ENCODE measurements around the gene PGRMC2. TPM values are rescaled to one million over a fixed set of nuclear protein-coding genes. Genes with fewer than 3 reads are reported as not detected.

PGRMC2 gene
- total RNA-seq, 1 experiment from 2014 or later = 73.1 TPM

DNA sequence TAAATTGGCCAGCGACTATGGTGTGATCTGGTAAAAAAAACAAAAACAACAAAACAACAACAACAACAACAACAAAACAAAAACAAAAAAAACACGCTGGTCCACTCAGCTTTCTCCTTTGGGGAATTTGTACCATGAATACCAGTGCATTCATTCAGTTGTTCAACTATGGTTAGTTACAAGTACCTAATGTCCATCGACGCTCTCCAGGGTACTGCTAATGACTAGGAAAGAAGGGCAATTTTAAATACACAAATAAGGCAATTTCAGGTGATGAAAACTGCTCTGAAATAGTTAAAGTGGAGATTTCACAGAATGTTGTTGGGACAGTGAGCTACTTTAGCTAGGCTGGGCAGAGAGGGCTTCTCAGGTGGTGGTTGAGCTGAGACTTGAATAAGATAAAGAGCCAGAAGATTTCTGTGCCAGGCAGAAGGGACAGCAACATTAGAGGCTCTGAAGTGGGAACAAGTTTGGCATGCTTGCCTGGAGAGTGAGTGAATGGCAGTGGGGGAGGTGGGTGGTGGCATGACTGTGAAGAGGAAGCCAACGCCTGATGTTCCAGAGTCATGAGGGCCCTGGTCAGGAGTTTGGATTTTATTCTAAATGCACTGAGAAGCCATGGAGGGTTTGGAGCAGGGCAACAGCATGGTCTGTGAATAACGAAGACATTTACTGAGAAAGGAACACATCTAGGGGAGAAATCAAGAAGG, 45.9 kb upstream of the PGRMC2 start:
- no peaks in the 10 kb centered on the region for H3K36me3 Mint-ChIP-seq (ENCODE audit: insufficient read depth, unreplicated experiment)
- DNase-seq = no peak
- H3K4me3 Mint-ChIP-seq (ENCODE audit: unreplicated experiment) = no peak overlapping the region

GRCh38 chr4:128332081-128332480, 44.5 kb upstream of the PGRMC2 start:
- no peak overlapping the region for H3K27ac Mint-ChIP-seq (ENCODE audit: unreplicated experiment)
- peaks cover 5% of the 10 kb centered on the region for H3K4me1 Mint-ChIP-seq (ENCODE audit: low read depth, unreplicated experiment)
- no TSS peak for BruUV-seq (replicated peaks)
- no peaks in the 10 kb centered on the region for H3K27me3 ChIP-seq (replicated peaks; ENCODE audit: control insufficient read depth, insufficient read depth, low read length)
- ChIA-PET POLR2A (no interaction called here), CTCF (no interaction called here)
- no peak overlapping the region for H3K4me3 ChIP-seq (ENCODE audit: low read depth, low read length)
- no peaks in the 10 kb centered on the region for H3K9me3 Mint-ChIP-seq (ENCODE audit: unreplicated experiment)
- TF ChIP-seq, protein P1, sequence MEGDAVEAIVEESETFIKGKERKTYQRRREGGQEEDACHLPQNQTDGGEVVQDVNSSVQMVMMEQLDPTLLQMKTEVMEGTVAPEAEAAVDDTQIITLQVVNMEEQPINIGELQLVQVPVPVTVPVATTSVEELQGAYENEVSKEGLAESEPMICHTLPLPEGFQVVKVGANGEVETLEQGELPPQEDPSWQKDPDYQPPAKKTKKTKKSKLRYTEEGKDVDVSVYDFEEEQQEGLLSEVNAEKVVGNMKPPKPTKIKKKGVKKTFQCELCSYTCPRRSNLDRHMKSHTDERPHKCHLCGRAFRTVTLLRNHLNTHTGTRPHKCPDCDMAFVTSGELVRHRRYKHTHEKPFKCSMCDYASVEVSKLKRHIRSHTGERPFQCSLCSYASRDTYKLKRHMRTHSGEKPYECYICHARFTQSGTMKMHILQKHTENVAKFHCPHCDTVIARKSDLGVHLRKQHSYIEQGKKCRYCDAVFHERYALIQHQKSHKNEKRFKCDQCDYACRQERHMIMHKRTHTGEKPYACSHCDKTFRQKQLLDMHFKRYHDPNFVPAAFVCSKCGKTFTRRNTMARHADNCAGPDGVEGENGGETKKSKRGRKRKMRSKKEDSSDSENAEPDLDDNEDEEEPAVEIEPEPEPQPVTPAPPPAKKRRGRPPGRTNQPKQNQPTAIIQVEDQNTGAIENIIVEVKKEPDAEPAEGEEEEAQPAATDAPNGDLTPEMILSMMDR (IDR thresholded peaks at IDR 0.05; ENCODE audit: insufficient read depth in 1 of 2, low read depth in 1 of 2, low read length in 1 of 2, severe bottlenecking in 1 of 2, unreplicated experiment in 1 of 2) = no peak
- H3K36me3 Mint-ChIP-seq (ENCODE audit: insufficient read depth, unreplicated experiment) = no peaks in the 10 kb centered on the region
- no peaks in the 10 kb centered on the region for H3K27me3 Mint-ChIP-seq (ENCODE audit: insufficient read depth, unreplicated experiment)
- H3K9me3 ChIP-seq = no peaks in the 10 kb centered on the region
- no peak for DNase-seq
- H3K36me3 ChIP-seq (ENCODE audit: control insufficient read depth, insufficient read depth, low read length) = no peaks in the 10 kb centered on the region
- H3K4me3 Mint-ChIP-seq (ENCODE audit: unreplicated experiment) = no peak overlapping the region
- H3K4me1 ChIP-seq = no peaks in the 10 kb centered on the region
- intact Hi-C loops (cut with micrococcal nuclease; ENCODE audit: unreplicated experiment) = no loop called here

More for the DNA sequence above, 45.9 kb upstream of the PGRMC2 start:
- H3K27me3 ChIP-seq (replicated peaks; ENCODE audit: control insufficient read depth, insufficient read depth, low read length) = no peaks in the 10 kb centered on the region
- CTCF ChIA-PET = no interaction called here
- no peak overlapping the region for H3K27ac Mint-ChIP-seq (ENCODE audit: unreplicated experiment)
- H3K9me3 Mint-ChIP-seq (ENCODE audit: unreplicated experiment) = no peaks in the 10 kb centered on the region
- H3K27me3 Mint-ChIP-seq (ENCODE audit: insufficient read depth, unreplicated experiment) = no peaks in the 10 kb centered on the region
- no peaks in the 10 kb centered on the region for H3K4me1 Mint-ChIP-seq (ENCODE audit: low read depth, unreplicated experiment)
- H3K36me3 ChIP-seq (ENCODE audit: control insufficient read depth, insufficient read depth, low read length) = no peaks in the 10 kb centered on the region
- POLR2A ChIA-PET = no interaction called here
- no peak overlapping the region for H3K4me3 ChIP-seq (ENCODE audit: low read depth, low read length)
- intact Hi-C loops (cut with micrococcal nuclease; ENCODE audit: unreplicated experiment) = no loop called here
- no peaks in the 10 kb centered on the region for H3K4me1 ChIP-seq
- BruUV-seq (replicated peaks) = no TSS peak
- TF ChIP-seq, protein P1 (IDR thresholded peaks at IDR 0.05; ENCODE audit: insufficient read depth in 1 of 2, low read depth in 1 of 2, low read length in 1 of 2, severe bottlenecking in 1 of 2, unreplicated experiment in 1 of 2) = no peak
- no peaks in the 10 kb centered on the region for H3K9me3 ChIP-seq

- Histone ChIP-seq H3K27me3 (replicated peaks; ENCODE audit: control insufficient read depth, insufficient read depth, low read length) (no peaks in the 10 kb centered on the region), H3K9me3 (no peaks in the 10 kb centered on the region), H3K4me3 (ENCODE audit: low read depth, low read length) (no peak overlapping the region), H3K4me1 (peaks cover 4% of the 10 kb centered on the region; the same call in 1 of the 2 replicates), H3K36me3 (ENCODE audit: control insufficient read depth, insufficient read depth, low read length) (no peaks in the 10 kb centered on the region)
- no peak for DNase-seq
- TF ChIP-seq, protein P1 (IDR thresholded peaks at IDR 0.05; ENCODE audit: insufficient read depth in 1 of 2, low read depth in 1 of 2, low read length in 1 of 2, severe bottlenecking in 1 of 2, unreplicated experiment in 1 of 2) = no peak
- POLR2A ChIA-PET = no interaction called here
- H3K4me3 Mint-ChIP-seq (ENCODE audit: unreplicated experiment) = no peak overlapping the region
- no peaks in the 10 kb centered on the region for H3K9me3 Mint-ChIP-seq (ENCODE audit: unreplicated experiment)
- BruUV-seq (replicated peaks) = no TSS peak
- intact Hi-C loops (cut with micrococcal nuclease; ENCODE audit: unreplicated experiment) = no loop called here
- H3K4me1 Mint-ChIP-seq (ENCODE audit: low read depth, unreplicated experiment) = peaks cover 5% of the 10 kb centered on the region
- H3K27me3 Mint-ChIP-seq (ENCODE audit: insufficient read depth, unreplicated experiment) = no peaks in the 10 kb centered on the region
- CTCF ChIA-PET = no interaction called here
- H3K36me3 Mint-ChIP-seq (ENCODE audit: insufficient read depth, unreplicated experiment) = no peaks in the 10 kb centered on the region
- no peak overlapping the region for H3K27ac Mint-ChIP-seq (ENCODE audit: unreplicated experiment)
Measured at GRCh38 chr4:128329638-128330037, 42.0 kb upstream of the PGRMC2 start.

All from Caco-2 (cell line).